ENCODE data around the gene UVSSA.

UVSSA gene

DNA sequence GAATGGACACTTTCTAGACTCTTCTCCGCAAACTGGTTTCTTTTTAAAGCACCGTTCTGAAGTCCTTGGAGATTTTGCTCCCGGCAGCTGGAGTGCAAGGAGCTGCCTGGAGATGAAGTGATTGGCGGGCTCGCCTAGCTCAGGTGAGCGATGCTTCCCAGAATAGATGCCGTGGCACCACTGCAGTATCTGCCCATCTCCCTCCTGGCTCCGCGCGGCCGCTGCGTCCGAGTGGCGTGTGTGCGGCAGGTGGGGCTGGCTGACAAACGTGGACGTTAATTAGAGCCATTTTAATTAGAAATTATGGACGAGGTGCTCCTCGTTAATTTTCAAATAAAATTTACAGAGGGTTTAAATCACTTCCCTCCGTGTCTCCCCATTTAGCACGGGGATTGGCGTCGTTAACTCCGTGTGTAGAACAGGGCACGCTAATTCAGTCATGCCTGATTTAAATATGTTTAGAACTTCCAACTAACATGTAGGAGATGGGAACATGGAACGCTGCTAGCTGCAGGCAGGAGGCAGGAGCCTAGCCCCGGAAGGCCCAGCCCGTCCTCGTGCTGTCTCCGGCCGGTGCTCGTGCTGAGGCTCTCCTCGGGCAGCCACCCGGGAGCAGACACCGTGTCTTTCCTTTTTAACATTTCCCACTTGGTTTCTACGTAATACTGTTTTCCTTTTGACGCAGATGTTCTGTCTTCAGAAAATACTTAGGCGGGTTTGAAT is 11.6 kb downstream of the UVSSA start:
- H3K36me3 Mint-ChIP-seq = peaks cover 2% of the 10 kb centered on the region
- H3K4me1 Mint-ChIP-seq (ENCODE audit: low read depth) = peaks cover 2% of the 10 kb centered on the region
- no peak overlapping the region for H3K27ac Mint-ChIP-seq
- H3K9me3 Mint-ChIP-seq (ENCODE audit: low read depth) = no peaks in the 10 kb centered on the region
- H3K4me3 Mint-ChIP-seq = no peak overlapping the region
- H3K27me3 Mint-ChIP-seq = no peaks in the 10 kb centered on the region

DNA sequence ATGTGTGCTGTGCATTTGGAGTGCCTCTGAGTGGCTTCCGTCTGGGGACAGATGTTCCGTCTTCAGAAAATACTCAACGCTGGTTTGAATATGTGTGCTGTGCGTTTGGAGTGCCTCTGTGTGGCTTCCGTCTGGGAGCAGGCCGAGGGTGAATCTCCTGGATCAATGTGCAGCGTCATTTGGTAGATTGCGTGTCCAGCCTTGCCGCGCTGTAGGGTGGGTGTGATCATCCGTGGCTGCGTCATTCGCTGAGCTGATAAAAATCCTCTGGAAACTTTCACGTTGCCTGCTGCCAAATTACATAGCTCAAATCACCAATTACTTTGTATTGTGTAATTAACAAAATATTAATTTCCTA is 12.1 kb downstream of the UVSSA start:
- H3K27me3 Mint-ChIP-seq = no peaks in the 10 kb centered on the region
- H3K4me3 Mint-ChIP-seq = no peak overlapping the region
- H3K4me1 Mint-ChIP-seq (ENCODE audit: low read depth) = peaks cover 2% of the 10 kb centered on the region
- peaks cover 2% of the 10 kb centered on the region for H3K36me3 Mint-ChIP-seq
- H3K9me3 Mint-ChIP-seq (ENCODE audit: low read depth) = no peaks in the 10 kb centered on the region
- H3K27ac Mint-ChIP-seq = no peak overlapping the region

DNA sequence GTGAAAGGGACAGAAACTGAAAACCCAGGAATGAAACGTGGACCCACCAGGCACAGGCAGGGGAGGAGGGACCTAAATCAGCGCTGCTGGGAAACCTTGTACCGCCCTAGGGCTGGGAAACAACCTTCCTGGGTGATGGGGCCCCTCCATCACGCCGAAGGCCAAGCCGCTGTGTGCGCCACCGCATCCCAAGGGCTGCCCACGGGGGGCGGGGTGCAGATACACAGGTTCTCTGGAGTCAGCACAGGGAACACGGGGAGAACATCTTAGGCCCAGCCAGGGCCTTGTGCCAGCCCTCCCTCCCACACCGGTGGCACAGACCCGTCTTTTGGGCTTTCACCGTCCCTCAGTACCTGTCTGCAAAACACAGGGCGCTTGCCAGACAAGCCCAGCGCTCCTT is 13.0 kb downstream of the UVSSA start:
- Mint-ChIP-seq H3K4me3 (no peak overlapping the region), H3K27me3 (no peaks in the 10 kb centered on the region), H3K27ac (no peak overlapping the region), H3K9me3 (ENCODE audit: low read depth) (no peaks in the 10 kb centered on the region), H3K36me3 (peaks cover 2% of the 10 kb centered on the region), H3K4me1 (ENCODE audit: low read depth) (peaks cover 2% of the 10 kb centered on the region)

DNA sequence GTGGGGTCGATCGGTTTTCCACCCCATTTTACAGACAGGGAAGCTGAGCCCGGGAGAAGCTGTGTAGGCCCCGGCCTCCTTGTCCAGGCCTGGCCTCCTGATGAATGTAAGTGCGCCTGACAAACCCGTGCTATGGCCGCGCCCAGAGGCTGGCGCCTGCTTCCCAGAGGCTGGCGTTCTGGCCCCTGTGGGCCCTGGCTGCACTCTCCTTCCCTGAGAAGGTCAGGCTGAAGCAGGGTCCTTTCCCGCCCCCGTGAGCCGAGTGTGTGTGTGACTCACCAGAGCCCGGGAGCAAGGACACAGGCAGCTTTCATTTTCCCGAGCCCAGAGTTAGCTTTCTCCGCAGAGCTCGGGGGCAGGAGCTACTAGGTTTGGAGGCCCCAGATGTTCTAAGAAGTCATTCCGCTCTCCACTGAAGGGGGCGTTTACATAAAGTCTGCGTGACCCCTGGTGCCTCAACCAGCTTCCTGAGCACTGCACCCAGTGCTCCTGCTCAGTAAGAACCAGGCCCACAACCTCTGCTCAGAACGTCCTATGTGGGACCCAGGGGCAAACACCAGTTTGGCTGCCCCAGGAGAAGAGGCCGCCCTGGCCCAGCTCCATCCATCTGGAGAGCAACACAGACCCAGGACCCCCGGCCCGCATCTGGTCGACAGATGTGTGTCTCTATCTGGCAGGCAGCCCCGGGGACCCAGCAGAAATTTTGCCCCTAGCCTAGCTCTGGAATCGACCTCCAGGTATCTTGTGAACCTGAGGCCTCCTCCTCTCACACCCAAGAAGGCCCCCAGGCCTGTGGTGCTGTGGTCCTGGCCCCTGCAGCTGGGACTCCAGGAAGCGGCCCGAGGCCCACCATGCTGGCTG is 13.6 kb downstream of the UVSSA start:
- Mint-ChIP-seq H3K4me3 (no peak overlapping the region), H3K4me1 (ENCODE audit: low read depth) (peaks cover 2% of the 10 kb centered on the region), H3K9me3 (ENCODE audit: low read depth) (no peaks in the 10 kb centered on the region), H3K36me3 (peaks cover 2% of the 10 kb centered on the region), H3K27ac (no peak overlapping the region), H3K27me3 (no peaks in the 10 kb centered on the region)

DNA sequence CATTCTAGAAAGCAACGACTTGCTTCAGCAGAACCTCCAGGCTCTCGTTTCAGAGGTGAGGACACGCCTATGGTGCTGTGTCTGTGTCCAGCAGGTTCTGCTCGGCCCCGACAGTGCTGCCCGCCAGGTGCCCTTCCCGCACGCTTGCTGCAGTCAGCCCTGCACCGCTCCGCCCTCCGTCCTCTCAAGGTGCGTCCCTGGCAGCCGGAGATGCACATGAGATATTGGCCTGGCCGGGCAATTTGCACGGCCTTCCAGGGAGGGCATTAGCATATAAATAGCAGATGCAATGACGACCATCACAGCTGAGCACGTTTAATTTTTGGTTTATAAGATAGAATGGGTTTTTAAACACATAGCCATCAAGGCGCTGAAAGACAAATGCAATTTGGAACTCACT is 14.4 kb downstream of the UVSSA start:
- H3K4me1 Mint-ChIP-seq (ENCODE audit: low read depth) = no peaks in the 10 kb centered on the region
- no peak overlapping the region for H3K4me3 Mint-ChIP-seq
- H3K27ac Mint-ChIP-seq = no peak overlapping the region
- peaks cover 2% of the 10 kb centered on the region for H3K36me3 Mint-ChIP-seq
- H3K27me3 Mint-ChIP-seq = no peaks in the 10 kb centered on the region
- H3K9me3 Mint-ChIP-seq (ENCODE audit: low read depth) = no peaks in the 10 kb centered on the region

DNA sequence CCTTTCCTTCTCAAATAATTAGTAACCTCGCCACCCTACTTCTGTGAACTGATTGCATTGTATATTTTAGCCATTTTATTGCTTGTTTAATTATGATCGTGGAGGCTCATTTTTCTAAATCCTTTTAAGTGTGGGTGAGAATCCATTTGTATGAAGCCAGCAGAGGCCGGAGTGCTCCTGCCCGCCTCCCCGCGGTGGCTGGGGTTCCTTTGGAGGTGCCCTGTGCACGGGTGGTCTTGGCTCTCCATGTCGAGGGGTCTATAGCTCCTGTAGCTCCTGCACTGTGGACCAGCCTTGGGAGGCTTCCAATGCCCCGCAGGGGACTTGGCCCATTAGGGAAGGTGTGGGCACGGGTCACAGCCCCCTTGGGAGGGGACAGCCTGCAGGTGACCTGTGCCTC is 15.0 kb downstream of the UVSSA start:
- H3K4me3 Mint-ChIP-seq = no peak overlapping the region
- H3K27me3 Mint-ChIP-seq = no peaks in the 10 kb centered on the region
- H3K9me3 Mint-ChIP-seq (ENCODE audit: low read depth) = no peaks in the 10 kb centered on the region
- peaks cover 2% of the 10 kb centered on the region for H3K36me3 Mint-ChIP-seq
- H3K4me1 Mint-ChIP-seq (ENCODE audit: low read depth) = no peaks in the 10 kb centered on the region
- no peak overlapping the region for H3K27ac Mint-ChIP-seq

DNA sequence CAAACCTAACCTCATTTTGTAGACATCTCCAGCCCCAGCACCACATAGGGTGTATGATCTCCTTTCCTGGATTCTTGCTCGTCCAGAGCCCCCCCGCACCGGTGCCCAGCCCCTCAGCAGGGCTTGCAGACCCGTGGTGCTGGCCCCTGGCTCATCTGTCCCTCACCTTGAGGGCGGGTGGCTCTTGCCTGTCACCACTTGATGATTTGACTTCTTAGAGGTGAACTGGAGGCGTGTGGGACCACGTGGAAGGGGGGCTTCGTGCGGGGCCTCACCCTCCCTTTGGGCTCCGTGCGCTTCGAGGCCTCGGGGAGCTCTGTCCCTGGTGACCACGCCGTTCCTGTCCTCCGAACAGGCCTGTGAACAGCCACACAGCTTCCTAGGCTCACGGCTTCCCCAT is 15.5 kb downstream of the UVSSA start:
- H3K27ac Mint-ChIP-seq = no peak overlapping the region
- no peaks in the 10 kb centered on the region for H3K4me1 Mint-ChIP-seq (ENCODE audit: low read depth)
- no peaks in the 10 kb centered on the region for H3K9me3 Mint-ChIP-seq (ENCODE audit: low read depth)
- no peaks in the 10 kb centered on the region for H3K27me3 Mint-ChIP-seq
- no peak overlapping the region for H3K4me3 Mint-ChIP-seq
- H3K36me3 Mint-ChIP-seq = peaks cover 2% of the 10 kb centered on the region

DNA sequence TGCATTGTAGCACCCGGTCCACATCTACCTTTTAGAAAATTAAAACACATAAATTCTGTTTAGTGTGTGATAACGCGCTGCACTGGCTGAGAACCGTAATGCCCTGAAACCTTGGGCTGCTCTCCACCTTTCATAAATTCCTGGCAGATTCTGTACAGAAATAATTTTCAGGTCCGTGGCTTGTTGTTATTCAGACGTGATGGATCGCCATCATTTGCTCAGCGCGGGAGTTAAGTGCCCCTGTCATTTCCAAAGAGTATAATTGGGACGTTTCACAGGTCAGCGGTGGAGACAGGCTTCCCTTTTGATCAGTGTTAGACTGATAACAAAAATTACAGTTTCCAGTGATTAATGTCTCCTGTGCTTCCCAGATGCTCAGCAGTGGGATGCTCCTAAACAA is 16.5 kb downstream of the UVSSA start:
- H3K36me3 Mint-ChIP-seq = peaks cover 2% of the 10 kb centered on the region
- no peaks in the 10 kb centered on the region for H3K27me3 Mint-ChIP-seq
- H3K4me1 Mint-ChIP-seq (ENCODE audit: low read depth) = no peaks in the 10 kb centered on the region
- no peak overlapping the region for H3K27ac Mint-ChIP-seq
- H3K4me3 Mint-ChIP-seq = no peak overlapping the region
- H3K9me3 Mint-ChIP-seq (ENCODE audit: low read depth) = no peaks in the 10 kb centered on the region

DNA sequence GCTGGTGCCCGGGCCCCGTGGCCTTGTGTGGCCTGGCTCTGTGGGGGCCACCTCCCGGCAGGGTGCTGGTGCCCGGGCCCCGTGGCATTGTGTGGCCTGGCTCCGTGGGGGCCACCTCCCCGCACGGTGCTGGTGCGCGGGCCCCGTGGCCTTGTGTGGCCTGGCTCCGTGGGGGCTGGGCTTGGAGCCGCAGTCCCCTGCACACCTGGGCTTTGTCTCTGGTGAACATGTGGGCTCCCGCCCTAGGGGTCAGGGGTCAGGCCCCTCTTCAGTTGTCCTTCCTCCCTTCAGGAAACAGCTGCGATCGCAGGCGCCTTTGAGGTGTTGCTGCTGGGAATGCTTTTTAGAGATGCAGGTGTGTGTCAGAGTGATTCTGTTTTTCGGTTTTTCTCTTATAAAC is 17.2 kb downstream of the UVSSA start:
- Mint-ChIP-seq H3K4me1 (ENCODE audit: low read depth) (no peaks in the 10 kb centered on the region), H3K9me3 (ENCODE audit: low read depth) (no peaks in the 10 kb centered on the region), H3K36me3 (peaks cover 2% of the 10 kb centered on the region), H3K4me3 (no peak overlapping the region), H3K27me3 (no peaks in the 10 kb centered on the region), H3K27ac (no peak overlapping the region)

DNA sequence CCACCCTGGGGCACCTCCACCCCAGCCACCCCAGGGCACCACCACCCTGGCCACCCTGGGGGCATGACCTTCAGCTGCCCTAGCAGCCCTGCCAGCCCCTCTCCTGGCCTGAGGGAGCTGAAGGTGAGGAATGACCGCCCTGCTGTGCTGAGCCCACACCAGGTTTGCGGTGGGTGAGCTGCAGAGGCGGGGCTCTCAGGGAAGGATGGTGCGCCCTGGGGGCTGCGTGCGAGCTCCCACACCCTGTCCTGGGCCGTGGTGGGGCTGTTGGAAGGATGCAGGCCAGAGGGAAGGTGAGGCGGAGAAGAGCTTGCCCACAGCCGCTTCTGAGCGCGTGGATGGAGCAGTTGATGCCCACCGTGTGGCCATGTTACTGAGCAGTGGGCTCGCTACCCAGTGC is 17.7 kb downstream of the UVSSA start:
- H3K36me3 Mint-ChIP-seq = peaks cover 2% of the 10 kb centered on the region
- H3K9me3 Mint-ChIP-seq (ENCODE audit: low read depth) = no peaks in the 10 kb centered on the region
- no peak overlapping the region for H3K4me3 Mint-ChIP-seq
- H3K4me1 Mint-ChIP-seq (ENCODE audit: low read depth) = no peaks in the 10 kb centered on the region
- H3K27ac Mint-ChIP-seq = no peak overlapping the region
- no peaks in the 10 kb centered on the region for H3K27me3 Mint-ChIP-seq

DNA sequence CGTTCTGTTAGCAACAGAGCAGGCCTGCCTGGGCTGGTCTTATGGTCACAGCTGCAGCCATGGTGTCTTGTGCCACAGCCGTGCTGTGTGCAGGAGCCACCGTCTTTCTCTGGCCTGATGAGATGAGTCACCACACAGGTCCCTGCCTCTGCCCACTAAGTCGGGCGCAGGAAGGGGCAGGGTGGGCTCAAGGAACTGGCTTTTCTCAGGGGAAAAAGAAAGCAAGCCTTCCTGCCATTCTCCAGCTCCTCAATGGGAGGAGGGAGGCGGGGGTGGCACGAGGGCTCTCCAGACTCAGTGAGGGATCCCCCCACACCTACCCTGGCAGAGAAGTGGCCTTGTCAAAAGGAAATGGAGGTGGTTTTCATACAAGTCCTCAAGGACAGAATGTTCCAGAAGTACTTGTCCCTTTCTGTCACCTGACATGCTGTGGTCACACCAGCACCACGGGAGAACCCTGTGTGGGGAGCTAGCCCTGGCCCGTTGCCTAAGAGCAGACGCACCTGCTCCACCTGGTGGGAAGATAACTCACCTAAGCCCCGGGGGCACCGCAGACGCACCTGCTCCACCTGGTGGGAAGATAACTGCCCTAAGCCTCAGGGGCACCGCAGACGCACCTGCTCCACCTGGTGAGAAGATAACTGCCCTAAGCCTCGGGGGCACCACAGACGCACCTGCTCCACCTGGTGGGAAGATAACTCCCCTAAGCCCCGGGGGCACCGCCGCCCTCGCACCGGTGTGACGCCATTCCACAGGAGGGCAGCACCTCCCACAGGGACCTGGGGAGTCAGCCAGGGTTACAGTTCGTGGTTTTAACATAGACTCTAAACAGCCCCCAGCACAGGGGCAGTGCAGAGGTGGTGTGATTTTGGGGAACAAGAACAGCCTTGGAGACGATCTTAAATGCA is 18.5 kb downstream of the UVSSA start:
- no peak overlapping the region for H3K27ac Mint-ChIP-seq

DNA sequence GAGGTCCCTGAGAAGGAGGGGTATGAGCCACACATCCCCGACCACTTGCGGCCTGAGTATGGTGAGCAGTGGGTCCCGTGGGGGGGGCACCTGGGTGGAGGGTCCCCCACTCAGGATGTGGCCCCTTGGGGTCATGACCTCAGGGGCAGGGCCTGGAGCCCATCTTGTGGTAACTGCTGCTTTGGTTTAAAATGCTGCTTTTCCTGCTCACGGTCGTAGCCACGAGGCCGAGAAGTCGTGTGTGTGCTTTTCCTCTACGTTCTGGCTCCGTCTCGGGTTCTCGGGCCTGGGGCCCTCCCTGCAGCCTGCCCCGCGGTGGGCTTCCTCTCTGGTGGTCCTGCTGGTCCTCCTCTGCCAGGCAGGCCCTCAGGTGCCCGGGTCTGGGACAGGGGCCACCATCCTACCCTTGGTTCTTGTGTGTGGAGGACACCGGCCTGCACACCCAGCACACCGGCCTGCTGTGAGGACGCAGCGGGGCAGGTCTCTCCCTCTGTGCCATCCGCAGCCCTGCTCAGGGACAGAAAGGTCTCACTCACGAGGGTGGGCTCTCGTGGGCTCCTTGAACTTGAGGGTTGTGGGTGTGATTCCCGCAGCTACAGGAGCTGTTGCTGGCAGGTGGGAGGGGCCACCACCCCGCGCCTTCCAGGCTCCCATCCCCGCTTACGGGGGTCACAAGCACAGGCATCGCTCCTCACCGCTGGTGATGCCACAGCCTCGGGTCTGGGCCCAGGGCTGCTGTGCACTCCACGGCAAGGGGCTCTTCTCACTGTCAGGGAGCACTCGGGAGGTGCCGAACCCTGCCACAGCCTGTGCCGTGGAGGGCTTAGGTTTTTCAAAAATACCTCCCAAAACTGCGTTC is 19.6 kb downstream of the UVSSA start:
- Mint-ChIP-seq H3K36me3 (peaks cover 4% of the 10 kb centered on the region), H3K27me3 (no peaks in the 10 kb centered on the region), H3K27ac (no peak overlapping the region), H3K4me3 (no peak overlapping the region), H3K9me3 (ENCODE audit: low read depth) (no peaks in the 10 kb centered on the region), H3K4me1 (ENCODE audit: low read depth) (no peaks in the 10 kb centered on the region)

More for the DNA sequence above, 18.5 kb downstream of the UVSSA start:
- Mint-ChIP-seq H3K27me3 (no peaks in the 10 kb centered on the region), H3K9me3 (ENCODE audit: low read depth) (no peaks in the 10 kb centered on the region), H3K4me3 (no peak overlapping the region), H3K36me3 (peaks cover 2% of the 10 kb centered on the region), H3K4me1 (ENCODE audit: low read depth) (no peaks in the 10 kb centered on the region)

DNA sequence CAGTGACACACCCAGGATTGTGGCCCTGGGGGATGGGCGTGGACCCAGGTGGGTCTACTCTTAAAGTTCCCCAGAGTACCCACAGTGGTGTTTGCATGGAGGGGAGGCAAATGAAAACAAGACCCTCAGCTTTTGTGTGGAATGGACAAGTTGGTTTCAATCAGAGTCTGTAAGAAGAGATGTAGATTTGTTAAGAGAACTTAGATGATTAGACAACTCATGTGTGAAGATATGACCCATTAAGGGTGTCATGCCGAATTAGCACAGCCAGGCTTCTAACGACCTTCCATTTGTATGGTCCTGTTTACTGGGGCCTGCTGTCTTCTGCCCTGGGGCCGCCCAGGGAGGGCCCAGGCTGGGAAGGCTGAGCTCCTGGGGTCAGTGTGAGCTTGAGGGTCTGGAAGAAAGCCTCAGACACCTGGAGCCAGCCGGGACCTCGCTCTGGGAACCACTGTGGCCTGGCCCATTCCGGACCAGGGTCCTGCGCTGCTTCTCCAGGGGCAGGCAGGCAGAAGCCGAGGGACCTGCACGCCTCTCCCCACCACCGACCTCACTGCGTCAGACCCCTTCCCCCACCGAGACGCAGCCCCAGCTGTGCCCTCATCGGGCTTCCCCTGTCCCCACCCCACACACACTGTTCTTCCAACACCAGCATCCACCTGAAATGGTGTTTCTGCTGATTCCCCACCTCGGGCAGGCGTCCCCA is 20.4 kb downstream of the UVSSA start:
- peaks cover 6% of the 10 kb centered on the region for H3K36me3 Mint-ChIP-seq
- no peak overlapping the region for H3K4me3 Mint-ChIP-seq
- no peak overlapping the region for H3K27ac Mint-ChIP-seq

DNA sequence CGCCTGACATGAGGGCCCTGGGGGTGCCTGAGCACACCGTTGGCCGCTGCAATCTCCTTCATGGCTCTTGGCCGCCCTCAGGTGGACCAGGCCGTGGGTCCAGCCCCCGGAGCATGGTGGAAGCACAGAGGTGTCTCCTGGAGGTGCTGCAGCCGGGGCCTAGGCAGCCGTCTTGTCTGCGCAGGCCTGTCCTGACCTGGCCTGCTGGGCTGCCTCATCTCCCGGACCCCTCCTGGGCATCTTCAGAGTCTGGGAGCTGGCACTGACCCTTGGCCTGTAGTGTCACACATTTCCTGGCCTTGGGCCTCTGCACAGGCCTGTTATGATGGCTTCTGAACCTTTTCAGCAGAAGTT is 20.9 kb downstream of the UVSSA start:
- Mint-ChIP-seq H3K9me3 (ENCODE audit: low read depth) (no peaks in the 10 kb centered on the region), H3K36me3 (peaks cover 9% of the 10 kb centered on the region), H3K27ac (no peak overlapping the region), H3K4me1 (ENCODE audit: low read depth) (no peaks in the 10 kb centered on the region), H3K4me3 (no peak overlapping the region), H3K27me3 (no peaks in the 10 kb centered on the region)

More for the DNA sequence above, 20.4 kb downstream of the UVSSA start:
- no peaks in the 10 kb centered on the region for H3K27me3 Mint-ChIP-seq
- no peaks in the 10 kb centered on the region for H3K4me1 Mint-ChIP-seq (ENCODE audit: low read depth)
- H3K9me3 Mint-ChIP-seq (ENCODE audit: low read depth) = no peaks in the 10 kb centered on the region
